GM18508 (cell line): ENCODE data around the gene TPM4.

Experiments used
- ATAC-seq: cut with Tn5 transposase; IDR thresholded peaks from one replicate; pipeline ENCODE4 v1.9.1; 2021; ENCODE audit warnings: moderate number of reproducible peaks; ENCODE audit not compliant: insufficient read depth, unreplicated experiment

The TPM4 gene

DNA sequence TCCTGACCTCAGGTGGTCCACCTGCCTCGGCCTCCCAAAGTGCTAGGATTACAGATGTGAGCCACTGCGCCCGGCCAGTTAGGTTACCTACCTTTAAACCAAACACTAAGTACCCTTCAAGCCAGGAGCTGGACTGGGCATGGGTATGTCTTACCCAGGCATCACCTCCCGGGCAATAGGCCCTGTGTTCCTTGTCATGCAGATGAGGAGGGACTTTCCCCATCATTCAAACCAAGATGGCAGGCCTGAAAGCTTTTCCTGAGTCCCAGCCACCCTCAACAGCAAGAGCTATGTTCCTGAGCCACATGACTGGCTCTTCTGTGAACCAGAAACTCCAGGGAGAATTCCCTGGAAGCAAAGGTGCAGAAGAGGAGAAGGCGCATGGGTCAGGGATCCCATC is 44.8 kb downstream of the TPM4 start:
- ATAC-seq = no peak

DNA sequence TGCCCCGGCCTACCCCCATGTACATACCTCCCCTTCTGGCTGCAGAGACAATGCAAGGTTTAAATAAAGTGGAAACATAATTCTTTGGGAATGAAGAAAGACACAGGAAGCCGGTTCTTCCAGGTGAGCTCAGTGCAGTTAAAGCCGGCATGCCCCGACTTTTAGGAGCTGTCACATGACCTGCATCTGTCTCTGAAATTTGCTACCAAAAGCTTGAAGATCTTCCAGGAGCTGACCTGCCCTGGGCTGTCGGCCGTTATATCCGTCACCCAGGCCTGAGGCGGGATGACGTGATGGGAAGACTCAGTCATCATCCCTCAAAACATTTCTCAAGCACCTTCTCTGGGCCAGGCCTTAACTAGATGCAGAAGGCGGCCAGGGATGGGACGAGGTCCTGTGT is 45.7 kb downstream of the TPM4 start:
- no peak for ATAC-seq

DNA sequence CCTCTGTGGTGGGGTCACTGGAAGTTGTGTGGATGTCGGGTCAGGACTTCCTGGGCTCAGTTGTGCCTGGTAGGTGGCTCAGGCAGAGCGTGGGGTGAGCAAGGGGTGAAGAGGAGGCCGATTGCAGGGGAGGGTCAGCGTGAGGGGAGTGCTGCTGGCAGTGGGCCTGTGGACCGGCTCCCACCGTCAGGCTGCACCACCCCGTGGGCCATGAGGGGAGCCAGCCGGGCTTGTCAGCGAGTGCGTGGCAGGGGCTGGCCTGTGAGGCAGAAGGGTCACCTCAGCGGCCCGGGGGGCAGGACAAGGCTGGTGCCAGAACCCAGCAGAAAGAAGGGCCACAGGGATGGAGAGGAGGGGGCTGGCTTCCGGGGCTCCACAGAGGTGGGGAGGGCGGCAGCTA is 48.7 kb downstream of the TPM4 start:
- no peak for ATAC-seq

DNA sequence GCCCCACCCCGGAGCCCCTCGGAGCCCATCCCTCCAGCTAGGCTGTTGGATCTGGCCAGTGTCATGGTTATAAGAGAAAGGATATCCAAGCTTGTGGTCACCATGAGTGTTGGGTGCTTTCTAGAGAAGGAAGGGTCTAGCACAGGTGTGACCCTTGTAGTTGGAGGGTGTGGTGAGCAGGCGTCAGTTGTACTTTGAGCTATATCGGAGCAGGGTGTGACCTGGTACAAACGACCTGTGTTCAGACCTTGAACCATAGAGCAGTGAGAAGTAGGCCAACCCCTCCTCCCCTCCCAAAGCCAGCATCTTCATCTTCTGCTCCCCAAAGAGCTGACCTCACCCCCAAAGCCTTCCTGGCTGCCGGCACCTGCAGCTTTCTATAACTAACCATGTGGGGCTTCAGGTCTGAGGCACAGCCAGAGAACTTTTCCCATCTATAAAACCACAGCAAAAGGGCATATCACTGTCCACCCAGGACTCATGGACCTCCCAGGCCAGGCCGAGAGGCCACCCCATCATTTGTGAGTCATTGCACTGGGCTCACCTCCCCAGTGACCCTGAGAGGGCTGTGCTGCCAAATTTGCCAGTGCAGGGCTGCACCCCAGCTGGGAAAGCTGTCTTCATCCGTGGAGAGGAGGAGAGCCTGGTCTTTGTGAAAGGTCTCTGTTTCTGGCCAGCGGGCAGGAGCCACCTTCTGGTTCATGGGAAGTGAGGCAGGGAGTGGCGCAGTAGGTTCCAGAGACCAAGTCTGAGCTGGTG is 49.6 kb downstream of the TPM4 start:
- no peak for ATAC-seq

DNA sequence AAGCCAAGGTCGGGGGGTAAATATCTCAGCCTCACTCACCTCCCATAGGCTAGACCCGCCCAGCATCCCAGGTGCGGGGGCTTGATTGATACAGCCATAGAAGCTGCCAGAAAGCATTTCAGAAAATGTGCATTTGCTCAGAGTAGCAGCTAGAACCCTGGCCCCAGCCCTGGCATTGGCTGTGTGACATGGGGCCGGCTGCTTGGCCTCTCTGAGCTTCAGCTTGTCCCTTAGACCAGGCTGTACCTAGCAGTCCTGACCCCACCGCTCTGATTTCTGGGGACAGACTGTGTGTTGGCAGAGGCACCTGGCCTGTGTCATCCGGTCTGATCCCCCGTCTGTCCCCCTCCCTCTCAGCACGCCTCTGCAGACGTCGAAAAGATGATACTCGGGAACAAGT is 50.8 kb downstream of the TPM4 start:
- ATAC-seq = no peak

DNA sequence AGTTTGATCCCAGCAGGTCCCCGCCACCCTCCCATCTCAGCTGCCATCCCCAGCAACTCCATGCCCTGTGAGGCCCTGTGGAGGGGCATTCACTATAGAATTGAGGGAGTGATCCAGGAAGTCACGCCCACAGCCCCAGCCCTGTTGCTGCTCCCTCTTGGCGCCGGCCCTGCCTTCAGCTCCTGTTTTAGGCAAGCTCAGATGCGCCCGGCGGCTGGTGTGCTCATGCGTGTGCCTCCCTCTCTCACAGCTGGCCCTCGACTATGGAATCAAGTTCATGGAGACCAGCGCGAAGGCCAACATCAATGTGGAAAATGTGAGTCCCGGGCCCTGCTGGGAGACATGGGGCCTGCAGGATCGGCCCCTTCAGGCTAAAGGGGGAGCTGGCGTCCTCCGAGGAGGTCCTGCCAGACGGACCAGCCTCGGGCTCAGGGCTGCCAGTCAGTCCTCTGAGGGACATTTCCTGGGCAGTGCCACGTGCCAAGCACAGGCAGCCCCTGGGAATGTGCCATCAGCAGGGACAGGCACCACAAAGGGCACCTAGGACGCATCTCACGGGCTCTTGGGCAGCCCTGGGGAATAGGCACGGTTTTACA is 51.6 kb downstream of the TPM4 start:
- ATAC-seq = no peak

DNA sequence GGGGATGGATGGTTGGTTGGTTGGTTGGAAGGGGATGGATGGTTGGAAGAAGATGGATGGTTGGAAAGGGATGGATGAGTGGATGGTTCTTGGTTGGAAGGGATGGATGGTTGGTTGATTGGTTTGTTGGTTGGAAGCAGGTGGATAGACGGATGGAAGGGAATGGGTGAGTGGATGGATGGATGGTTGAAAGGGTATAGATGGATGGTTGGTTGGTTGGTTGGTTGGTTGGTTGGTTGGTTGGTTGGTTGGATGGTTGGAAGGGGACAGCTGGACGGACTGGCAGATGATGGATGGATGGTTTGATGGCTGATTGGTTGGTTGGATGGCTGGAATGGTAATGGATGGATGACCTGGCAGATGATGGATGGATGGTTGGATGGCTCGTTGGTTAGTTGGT is 55.4 kb downstream of the TPM4 start:
- no peak for ATAC-seq

DNA sequence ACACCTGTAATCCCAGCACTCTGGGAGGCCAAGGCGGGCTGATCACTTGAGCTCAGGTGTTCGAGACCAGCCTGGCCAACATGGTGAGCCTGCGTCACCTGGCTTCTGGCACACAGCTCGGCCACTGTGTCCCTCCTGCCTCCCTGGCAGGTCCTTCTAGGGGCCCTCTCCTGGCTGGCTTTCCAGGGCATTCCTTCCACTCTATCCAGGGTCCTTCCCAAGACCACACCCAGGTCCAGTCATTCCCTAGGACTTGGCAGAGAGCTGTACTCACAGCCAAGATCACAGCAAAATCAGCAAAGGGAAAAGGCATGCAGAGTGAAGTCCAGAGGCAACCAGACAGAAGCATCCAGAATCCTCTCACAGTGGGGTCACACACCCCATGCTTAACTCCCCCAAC is 57.5 kb downstream of the TPM4 start:
- no peak for ATAC-seq

DNA sequence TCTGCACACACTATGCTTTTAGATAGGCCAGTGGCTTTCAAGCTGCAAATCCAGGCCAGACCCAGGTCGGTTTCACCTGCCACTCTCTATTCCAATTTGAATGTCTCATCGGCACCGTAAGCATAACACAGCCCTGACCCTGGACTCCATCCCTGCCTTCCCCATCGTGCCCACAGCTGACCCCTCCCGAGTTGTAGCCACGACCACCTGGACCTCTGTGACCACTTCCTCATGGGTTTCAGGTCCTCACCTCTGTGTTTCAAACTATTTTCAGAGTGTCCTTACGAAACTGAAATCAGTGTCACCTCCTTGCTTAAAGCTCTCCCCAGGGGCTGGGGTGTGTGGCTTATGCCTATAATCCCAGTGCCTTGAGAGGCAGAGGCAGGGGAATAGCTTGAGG is 58.2 kb downstream of the TPM4 start:
- ATAC-seq = no peak

DNA sequence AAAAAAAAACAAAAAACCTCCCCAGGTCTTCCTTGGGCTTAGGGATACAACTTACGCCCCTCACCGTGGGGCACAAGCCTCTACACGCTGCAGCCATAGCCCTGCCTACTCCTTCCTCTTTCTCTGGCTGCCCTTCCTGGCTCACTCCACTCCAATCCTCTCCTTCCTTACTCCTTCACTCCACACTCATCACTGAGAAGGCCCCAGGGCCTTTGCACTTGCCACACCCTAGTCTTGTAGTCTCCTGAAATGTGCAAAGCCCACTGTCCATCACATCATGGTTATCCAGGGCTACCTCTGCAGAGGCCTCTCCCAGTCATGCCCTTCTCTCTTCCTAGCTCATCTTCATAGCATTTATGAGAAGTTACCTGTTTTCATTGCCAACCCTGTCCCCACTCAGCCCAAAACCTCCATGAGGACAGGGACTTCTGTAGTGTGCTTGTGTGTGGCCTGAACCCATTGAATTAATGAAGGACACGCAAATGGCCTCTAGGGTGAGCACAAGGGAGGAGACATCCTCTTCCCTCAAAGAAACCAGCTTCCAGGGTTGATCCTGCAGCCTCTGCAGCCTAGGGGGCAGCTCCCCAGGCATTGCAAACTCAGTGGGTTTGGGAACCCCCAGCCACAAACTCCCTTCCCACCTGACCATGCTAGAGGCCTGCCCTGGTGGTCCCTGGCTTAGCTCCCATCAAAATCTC is 59.3 kb downstream of the TPM4 start:
- no peak for ATAC-seq

DNA sequence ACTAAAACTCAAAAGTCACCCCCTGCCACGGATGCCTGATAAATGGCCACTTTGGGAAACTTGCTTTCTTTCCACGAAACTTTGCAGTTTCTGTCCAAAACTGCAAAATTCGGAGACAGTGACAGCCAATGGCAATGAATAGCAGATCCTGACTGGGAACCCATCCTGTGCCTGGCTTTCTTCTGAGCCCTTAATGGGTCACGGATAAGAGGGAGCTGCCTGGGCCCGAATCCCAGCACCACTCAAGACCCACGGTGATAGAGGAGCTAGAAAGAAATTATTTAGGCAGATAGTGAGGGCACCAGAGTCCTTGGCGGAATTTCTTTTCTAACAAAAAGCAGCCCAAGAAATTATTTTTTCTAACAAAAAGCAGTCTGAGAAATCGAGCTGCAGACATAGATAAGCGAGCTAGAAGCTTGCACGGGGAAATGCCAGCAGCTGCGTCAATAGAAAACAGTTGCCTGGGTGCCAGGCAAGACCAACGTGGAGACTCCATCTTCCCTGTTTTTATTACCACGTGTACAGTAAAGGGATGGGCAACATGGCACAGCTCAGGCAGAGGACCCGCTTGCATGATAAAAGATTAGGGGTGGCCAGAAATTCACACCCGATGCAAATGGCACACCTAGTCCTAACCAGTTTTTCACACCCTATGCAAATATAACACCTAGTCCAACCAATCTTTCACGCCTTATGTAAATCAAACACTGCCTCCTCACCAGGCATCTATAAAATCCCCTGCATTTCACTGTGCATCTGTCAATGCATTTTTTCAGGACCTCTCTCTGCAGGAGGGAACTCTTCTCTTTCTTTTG is 60.1 kb downstream of the TPM4 start:
- no peak for ATAC-seq

DNA sequence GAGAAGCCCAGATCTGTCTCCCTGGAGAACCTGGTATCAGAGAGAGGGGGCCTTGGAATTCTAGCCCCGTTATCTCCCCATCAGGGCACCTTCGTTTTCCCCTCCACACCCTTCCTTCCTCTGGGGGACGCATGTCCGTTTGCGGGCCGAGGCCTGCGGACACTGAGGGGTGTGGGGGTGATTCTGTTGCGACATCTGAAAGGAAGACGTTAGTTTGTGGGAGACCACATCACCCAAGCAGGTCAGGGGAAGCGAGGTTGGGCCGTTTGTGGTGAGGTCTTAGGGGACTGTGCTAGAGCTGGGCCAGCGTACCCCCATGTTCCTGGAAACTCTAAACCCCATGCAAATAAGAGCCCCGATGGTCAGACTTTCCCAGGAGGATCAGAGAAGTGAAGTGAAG is 63.5 kb downstream of the TPM4 start:
- ATAC-seq = no peak

DNA sequence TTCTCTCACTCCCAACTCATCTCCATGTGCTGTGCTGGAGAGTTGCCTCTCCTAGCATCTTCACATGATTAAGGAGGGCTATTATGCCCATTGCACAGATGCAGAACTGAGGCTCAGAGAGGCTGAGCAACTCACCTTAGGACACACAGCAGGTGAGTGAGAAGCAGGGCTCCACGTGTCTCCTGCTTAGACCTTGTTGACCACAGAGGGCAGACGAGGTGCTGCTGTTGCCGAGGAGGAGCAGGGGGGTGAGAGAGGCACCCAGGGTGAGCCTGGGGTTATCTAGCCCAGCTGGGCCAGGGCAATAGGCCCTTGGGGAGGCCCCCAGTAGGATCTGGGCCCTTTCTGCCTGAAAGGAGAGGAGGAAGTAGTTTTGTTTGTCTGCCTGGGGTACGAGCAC is 64.7 kb downstream of the TPM4 start:
- no peak for ATAC-seq

DNA sequence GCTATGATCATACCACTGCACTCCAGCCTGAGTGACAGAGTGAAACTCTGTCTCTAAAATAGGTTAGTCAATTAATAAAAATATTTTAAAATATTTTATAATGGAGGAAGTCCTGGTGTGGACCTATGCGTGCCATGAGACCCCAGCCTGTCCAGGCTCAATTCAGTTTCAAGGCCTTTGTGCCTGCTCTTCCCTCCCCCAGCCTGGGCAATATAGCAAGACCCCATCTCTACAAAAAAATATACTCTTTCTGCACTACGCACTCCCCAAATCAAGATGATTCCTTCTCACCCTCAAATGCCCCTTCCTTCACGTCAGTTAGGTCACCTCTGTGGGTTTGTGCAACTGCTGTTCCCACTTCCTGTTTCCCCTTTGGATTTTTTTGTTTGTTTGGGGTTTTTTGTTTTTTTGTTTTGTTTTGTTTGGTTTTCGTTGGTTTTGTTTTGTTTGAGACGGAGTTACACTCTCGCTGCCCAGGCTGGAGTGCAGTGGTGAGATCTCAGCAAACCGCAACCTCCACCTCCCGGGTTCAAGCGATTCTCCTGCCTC is 65.8 kb downstream of the TPM4 start:
- ATAC-seq = no peak

DNA sequence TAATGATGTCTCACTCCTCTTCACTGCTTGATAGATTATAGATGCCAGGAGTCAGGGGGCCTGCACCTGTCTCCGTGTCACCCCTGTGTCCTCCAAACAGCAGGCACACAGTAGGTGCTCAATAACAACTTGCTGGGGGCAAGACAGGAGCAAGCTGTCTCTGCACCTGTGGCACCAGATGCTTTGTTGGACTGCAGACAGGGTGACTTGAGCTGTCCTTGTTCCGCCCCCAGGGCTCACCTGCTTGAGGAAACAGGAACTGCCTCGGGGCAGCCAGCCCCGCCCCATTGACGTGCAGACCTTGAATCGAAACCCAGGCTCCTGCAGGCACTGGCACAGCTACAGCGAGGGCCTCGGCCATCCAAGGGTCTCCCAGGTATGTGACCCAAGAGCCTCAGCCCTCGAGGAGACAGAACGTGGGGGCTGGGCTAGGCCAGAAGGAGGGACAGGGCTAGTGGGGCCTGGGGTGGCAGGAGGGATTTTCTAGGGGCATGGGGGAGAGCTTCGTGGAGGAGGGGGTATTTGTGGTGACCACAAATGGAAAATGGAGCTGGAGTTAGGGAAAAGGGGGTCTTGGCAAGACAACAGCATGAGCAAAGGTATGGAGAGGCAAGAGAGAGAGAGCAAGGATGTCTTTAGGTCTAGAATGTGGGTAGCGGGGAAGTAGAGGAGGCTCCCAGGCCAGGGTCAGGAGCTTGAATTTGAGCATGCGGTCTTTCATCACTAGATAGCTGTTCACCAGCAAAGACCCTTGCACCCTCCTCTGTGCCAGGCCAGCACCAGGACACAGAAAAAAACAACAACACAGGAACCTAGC is 67.3 kb downstream of the TPM4 start, which contains the start of gene HSH2D:
Gene HSH2D (plus strand): TSS at position 287 of the 817 bp plus-strand sequence. CDS start 5,066 bp downstream, outside the sequence.
- peak; percentile 43 for ATAC-seq

DNA sequence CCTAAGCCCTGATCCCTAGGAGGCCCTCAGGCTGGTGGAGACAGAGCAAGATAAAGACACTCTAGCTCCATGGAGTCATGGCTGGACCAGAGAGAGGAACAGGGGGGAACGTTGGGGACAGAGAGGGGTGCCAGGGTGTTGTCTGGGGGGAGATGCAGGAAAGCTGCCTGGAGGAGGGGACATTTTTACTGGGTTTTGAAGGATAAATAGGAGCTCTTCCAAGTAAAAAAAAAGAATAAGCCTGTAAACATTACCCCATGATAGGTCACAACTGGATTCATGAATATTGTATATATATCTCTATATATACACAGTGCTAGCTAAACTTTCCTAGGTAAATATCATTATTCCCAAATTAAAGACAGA is 67.9 kb downstream of the TPM4 start:
- no peak for ATAC-seq

DNA sequence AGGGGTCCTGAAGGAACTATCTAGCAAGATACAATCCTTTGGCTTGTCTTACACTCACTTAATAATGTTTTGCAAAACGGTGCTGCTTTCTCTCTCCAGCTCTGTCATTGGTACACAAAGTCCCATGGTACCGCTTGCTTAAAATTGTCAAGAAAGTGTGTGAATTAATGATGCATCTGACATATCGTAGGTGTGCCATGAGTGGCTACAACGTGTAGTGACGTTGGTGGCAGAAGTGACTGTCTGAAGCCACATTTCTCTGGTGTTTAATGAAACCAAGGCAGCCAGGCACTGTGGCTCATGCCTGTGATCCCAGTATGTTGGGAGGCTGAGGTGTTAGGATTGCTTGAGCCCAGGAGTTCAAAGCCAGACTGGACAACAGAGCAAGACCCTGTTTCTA is 69.8 kb downstream of the TPM4 start:
- no peak for ATAC-seq

DNA sequence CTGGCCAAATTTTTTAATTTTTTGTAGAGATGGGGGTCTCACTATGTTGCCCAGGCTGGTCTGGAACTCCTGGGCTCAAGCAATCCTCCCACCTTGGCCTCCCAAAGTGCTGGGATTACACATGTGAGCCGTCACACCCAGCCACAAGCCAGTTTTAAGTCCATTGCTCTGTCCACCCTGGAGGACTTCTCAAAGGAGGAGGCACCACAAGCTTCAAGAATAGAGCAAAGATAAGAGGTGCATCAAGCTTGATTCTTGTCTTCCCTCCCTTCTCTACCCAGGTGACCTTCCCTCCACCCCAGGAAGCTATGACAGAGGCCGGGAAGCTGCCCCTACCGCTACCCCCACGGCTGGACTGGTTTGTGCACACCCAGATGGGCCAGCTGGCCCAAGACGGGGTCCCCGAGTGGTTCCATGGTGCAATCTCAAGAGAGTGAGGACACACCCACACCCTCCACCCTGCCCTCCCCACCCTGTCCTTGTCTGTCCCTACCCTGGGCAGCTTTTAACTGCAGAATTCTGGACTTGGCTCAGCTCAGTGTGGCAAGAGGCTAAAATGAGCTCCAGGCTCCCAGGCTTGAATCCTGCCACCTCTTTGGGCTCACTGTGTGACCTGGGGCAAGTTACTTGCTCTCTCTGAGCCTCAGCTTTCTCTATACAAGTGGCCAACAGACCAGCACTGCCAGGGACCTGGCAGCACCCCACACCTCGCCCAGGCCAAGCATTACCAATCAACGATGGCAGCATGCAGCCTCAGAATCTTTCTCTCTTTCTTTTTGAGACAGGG is 72.3 kb downstream of the TPM4 start:
- no peak for ATAC-seq
